ENCODE results near the gene FAM114A1.

GRCh38 chr4:38943343-38943742, 75.7 kb downstream of the FAM114A1 start:
- TF ChIP-seq CTCF (IDR thresholded peaks at IDR 0.05; ENCODE audit: low read depth, low read length, missing input control) (no peak), JUND (IDR thresholded peaks at IDR 0.05) (no peak), GABPA (IDR thresholded peaks at IDR 0.05 in 1 of 2, conservative IDR thresholded peaks at IDR 0.05 in 1 of 2) (no peak), RAD21 (IDR thresholded peaks at IDR 0.05) (no peak), YY1 (IDR thresholded peaks at IDR 0.05) (no peak), REST (IDR thresholded peaks at IDR 0.05) (no peak), SP1 (IDR thresholded peaks at IDR 0.05) (no peak), TAF1 (conservative IDR thresholded peaks at IDR 0.05) (no peak), MAX (IDR thresholded peaks at IDR 0.05) (no peak), RXRA (IDR thresholded peaks at IDR 0.05) (no peak)

All from liver (tissue), 3 donors.